Skeletal muscle tissue (tissue), 4 donors: Measurements from ENCODE around the gene POU2AF3. TPM values are rescaled to one million over a fixed set of nuclear protein-coding genes. Genes with fewer than 3 reads are reported as not detected.
A peak's percentile ranks its signal among the peaks of the same experiment; 100 is the strongest.
"Not testable (repeated sequence)": the region's sequence is repeated elsewhere in the genome, so short reads cannot be mapped to it uniquely, and the experiment has no call there.

Experiments
- H3K27ac ChIP-seq: one replicate; pipeline ENCODE4 v1.7.0; 2013; ENCODE audit warnings: mild to moderate bottlenecking, low read depth, low read length, inconsistent platforms
- H3K27me3 ChIP-seq, 3 donors: one replicate each; pipeline ENCODE4 v1.7.0; 2013; ENCODE audit warnings: low read length in 3 of 3; ENCODE audit not compliant: control insufficient read depth in 3 of 3, insufficient read depth in 3 of 3
- H3K36me3 ChIP-seq, 3 donors: one replicate each; pipeline ENCODE4 v1.7.0; 2013; ENCODE audit warnings: low read length in 3 of 3; ENCODE audit not compliant: control insufficient read depth in 3 of 3, insufficient read depth in 3 of 3
- H3K4me1 ChIP-seq, 3 donors: one replicate each; pipeline ENCODE4 v1.7.0; 2013; ENCODE audit warnings: low read length in 3 of 3, mild to moderate bottlenecking in 3 of 3; ENCODE audit not compliant: control insufficient read depth in 3 of 3, insufficient read depth in 3 of 3
- H3K4me3 ChIP-seq, 3 donors: one replicate each; pipeline ENCODE4 v1.7.0; 2013; ENCODE audit warnings: low read length in 3 of 3
- H3K9ac ChIP-seq, 3 donors: one replicate each; pipeline ENCODE4 v1.7.0; 2013; ENCODE audit warnings: low read length in 3 of 3, mild to moderate bottlenecking in 3 of 3, moderate library complexity in 2 of 3, low read depth in 1 of 3
- H3K9me3 ChIP-seq, 3 donors: one replicate each; pipeline ENCODE4 v1.7.0; 2013; ENCODE audit warnings: low read length in 3 of 3; ENCODE audit not compliant: control insufficient read depth in 3 of 3
- total RNA-seq: library from RNA; depleted of rRNA; stranded (reverse); fragments of >200 nt; gene quantifications from one replicate; pipeline ENCODE4 v1.2.3, GENCODE V29; 2014
- donor health status: Osteomylitis.

The POU2AF3 gene
- 0.52 TPM for total RNA-seq

GRCh38 chr11:111298413-111299100 lies at the start of gene POU2AF3:
Gene POU2AF3 (plus strand): TSS chr11:111298546. CDS start chr11:111298582, 36 bp downstream.
- Histone ChIP-seq H3K4me1 (peaks cover 0 to 4% (median 0%) of the 10 kb centered on the region in 3 donors), H3K36me3 (no peaks in the 10 kb centered on the region), H3K9me3 (no peaks in the 10 kb centered on the region), H3K4me3 (peak within 1 kb of the TSS; percentile 65 to 77 (median 74)), H3K9ac (peak within 1 kb of the TSS; percentile 72 to 84 (median 74)), H3K27me3 (peaks cover 0 to 8% (median 0%) of the 10 kb centered on the region in 3 donors), H3K27ac (peak within 1 kb of the TSS; percentile 36)

- no peaks in the 10 kb centered on the region for H3K9me3 ChIP-seq
- H3K36me3 ChIP-seq, result no peaks in the 10 kb centered on the region
- no peak overlapping the region for H3K4me3 ChIP-seq
- H3K9ac ChIP-seq, result no peak overlapping the region
- H3K27ac ChIP-seq, result no peak overlapping the region
- peaks cover 0 to 7% (median 3%) of the 10 kb centered on the region in 3 donors for H3K27me3 ChIP-seq
- H3K4me1 ChIP-seq, result no peaks in the 10 kb centered on the region
Measured at GRCh38 chr11:111250936-111251335, 47.4 kb upstream of the POU2AF3 start.

- no peaks in the 10 kb centered on the region for H3K4me1 ChIP-seq
- no peak overlapping the region for H3K9ac ChIP-seq
- no peak overlapping the region for H3K27ac ChIP-seq
- H3K36me3 ChIP-seq, result no peaks in the 10 kb centered on the region
- H3K27me3 ChIP-seq, result peaks cover 0 to 7% (median 2%) of the 10 kb centered on the region in 3 donors
- no peaks in the 10 kb centered on the region for H3K9me3 ChIP-seq
- H3K4me3 ChIP-seq, result no peak overlapping the region
Measured at GRCh38 chr11:111253131-111253530, 45.2 kb upstream of the POU2AF3 start.

- Histone ChIP-seq H3K4me1 (no peaks in the 10 kb centered on the region), H3K9ac (no peak overlapping the region), H3K27ac (no peak overlapping the region), H3K36me3 (no peaks in the 10 kb centered on the region), H3K4me3 (no peak overlapping the region), H3K9me3 (no peaks in the 10 kb centered on the region), H3K27me3 (peaks cover 0 to 7% (median 0%) of the 10 kb centered on the region in 3 donors)
Measured at GRCh38 chr11:111253630-111254029, 44.7 kb upstream of the POU2AF3 start.

GRCh38 chr11:111258046-111258445 lies 40.3 kb upstream of the POU2AF3 start:
- H3K27me3 ChIP-seq, result no peaks in the 10 kb centered on the region

GRCh38 chr11:111259896-111260295 lies 38.5 kb upstream of the POU2AF3 start:
- no peak overlapping the region for H3K9ac ChIP-seq
- no peaks in the 10 kb centered on the region for H3K9me3 ChIP-seq
- H3K27ac ChIP-seq, result no peak overlapping the region
- no peaks in the 10 kb centered on the region for H3K36me3 ChIP-seq
- no peak overlapping the region for H3K4me3 ChIP-seq
- no peaks in the 10 kb centered on the region for H3K27me3 ChIP-seq
- H3K4me1 ChIP-seq, result no peaks in the 10 kb centered on the region

More at GRCh38 chr11:111258046-111258445, 40.3 kb upstream of the POU2AF3 start:
- H3K27ac ChIP-seq, result no peak overlapping the region
- H3K9ac ChIP-seq, result no peak overlapping the region
- no peaks in the 10 kb centered on the region for H3K9me3 ChIP-seq
- no peaks in the 10 kb centered on the region for H3K4me1 ChIP-seq
- no peaks in the 10 kb centered on the region for H3K36me3 ChIP-seq
- H3K4me3 ChIP-seq, result no peak overlapping the region

- H3K27me3 ChIP-seq, result no peaks in the 10 kb centered on the region
- no peak overlapping the region for H3K27ac ChIP-seq
- no peak overlapping the region for H3K4me3 ChIP-seq
- no peaks in the 10 kb centered on the region for H3K9me3 ChIP-seq
- H3K36me3 ChIP-seq, result no peaks in the 10 kb centered on the region
- H3K9ac ChIP-seq, result no peak overlapping the region
- H3K4me1 ChIP-seq, result no peaks in the 10 kb centered on the region
Measured at GRCh38 chr11:111260811-111261210, 37.5 kb upstream of the POU2AF3 start.

GRCh38 chr11:111264646-111265045 lies 33.7 kb upstream of the POU2AF3 start:
- Histone ChIP-seq H3K9ac (no peak overlapping the region), H3K4me3 (no peak overlapping the region), H3K36me3 (no peaks in the 10 kb centered on the region), H3K27me3 (no peaks in the 10 kb centered on the region), H3K4me1 (no peaks in the 10 kb centered on the region), H3K27ac (no peak overlapping the region), H3K9me3 (no peaks in the 10 kb centered on the region)

- no peaks in the 10 kb centered on the region for H3K9me3 ChIP-seq
- H3K27ac ChIP-seq, result no peak overlapping the region
- H3K27me3 ChIP-seq, result no peaks in the 10 kb centered on the region
- H3K36me3 ChIP-seq, result no peaks in the 10 kb centered on the region
- no peak overlapping the region for H3K9ac ChIP-seq
- no peak overlapping the region for H3K4me3 ChIP-seq
- H3K4me1 ChIP-seq, result no peaks in the 10 kb centered on the region
Measured at GRCh38 chr11:111265421-111265820, 32.9 kb upstream of the POU2AF3 start.

GRCh38 chr11:111268303-111268702 lies 30.0 kb upstream of the POU2AF3 start:
- H3K4me1 ChIP-seq, H3K27me3 ChIP-seq, H3K9me3 ChIP-seq, H3K36me3 ChIP-seq, H3K27ac ChIP-seq, H3K9ac ChIP-seq, H3K4me3 ChIP-seq: not testable (repeated sequence)
